Pancreas (tissue), 10 donors: Measurements from ENCODE around the gene CCDC68. TPM values are rescaled to one million over a fixed set of nuclear protein-coding genes. Genes with fewer than 3 reads are reported as not detected.

ENCODE experiments used
- ATAC-seq, 4 donors: fragments of 200-7000 bp; cut with Tn5 transposase; one replicate each; pipeline versions ENCODE4 v1.8.0 to v1.9.1; 2020; ENCODE audit warnings: mild to moderate bottlenecking in 4 of 4, moderate library complexity in 4 of 4
- DNase-seq, 6 donors: peaks; one replicate each; pipeline ENCODE4 v3.0.0-alpha.2; 2020
- FAIRE-seq: peaks from 2 replicates; lab custom pipeline; 2012; peaks lifted over from hg19 to GRCh38; lab: Jason Lieb, UNC
- H3K27ac ChIP-seq, 4 donors: fragments of 200-600 bp; sonication (generic); 1 replicate in 3 of 4; 2 replicates in 1 of 4; pipeline versions ENCODE4 v1.5.0 to v1.8.0; 2020
- H3K27me3 ChIP-seq, 4 donors: fragments of 200-600 bp; one replicate each; pipeline ENCODE4 v1.8.0; 2021
- H3K36me3 ChIP-seq, 3 donors: fragments of 200-600 bp; sonication (generic) in 1 of 3; one replicate each; pipeline versions ENCODE4 v1.5.0 to v1.8.0; 2020 to 2021
- H3K4me1 ChIP-seq, 3 donors: fragments of 200-600 bp; one replicate each; pipeline ENCODE4 v1.8.0; 2021
- H3K4me3 ChIP-seq, 4 donors: fragments of 200-600 bp; sonication (generic) in 2 of 4; one replicate each; pipeline versions ENCODE4 v1.5.0 to v1.8.0; 2020 to 2021
- H3K9me3 ChIP-seq, 4 donors: fragments of 200-600 bp; one replicate each; pipeline ENCODE4 v1.8.0; 2021
- WGBS, 2 donors: extraction: QIAGEN DNeasy Blood & Tissue Kit; methylation state at CpG; one replicate each; pipeline ENCODE4 v1.1.7; 2013; 5-methylcytosine and 5-hydroxymethylcytosine counted together
- intact Hi-C, 3 donors: fragments of 100-400 bp; cut with DNase I; formaldehyde crosslinking; loops; one replicate each; pipeline versions ENCODE4 v1.11.1 to v1.14.2; 2022
- polyA plus RNA-seq, 2 donors: library from polyadenylated mRNA; stranded (reverse); fragments of 200-250 nt; gene quantifications; one replicate each; pipeline ENCODE4 v1.2.3, GENCODE V29; 2013
- total RNA-seq, 6 donors: library from RNA; stranded (reverse); fragmentation: NEBNext Ultra II Directional in 4 of 6; extraction: Animal tissue kit (Norgen Biotek cat#: 25700) in 4 of 6; gene quantifications; one replicate each; pipeline versions ENCODE4 v1.2.1 to v1.2.4, GENCODE V29; 2021 to 2023
- TF ChIP-seq, protein P1 (sequence below), 4 donors: fragments of 200-600 bp; sonication (generic) in 3 of 4; IDR thresholded peaks; one replicate each; pipeline versions ENCODE4 v1.5.0 to v1.8.0; 2021; ENCODE audit warnings: antibody characterized with exemption in 4 of 4
- donor health status: healthy with polysubstance abuse.
- donor health status: DM: no; HTN: no; CAD: no; lungs with moderate emphysema.
- donor health status: DM: no; HTN: no; CAD: no.
- donor health status: control.
- donor health status: control.
- donor health status: Bipolar disorder and iron deficiency.
- donor health status: DM: yes; HTN: yes; CAD: no.
- donor health status: DM: no; HTN: no; CAD: no.
- donor health status: DM: no; HTN: no; CAD: no.
- donor health status: DM: yes; HTN: yes; CAD: no.

The CCDC68 gene
- total and polyA plus RNA-seq, 8 donors, result 0.79 to 5.0 (median 1.3) TPM

DNA sequence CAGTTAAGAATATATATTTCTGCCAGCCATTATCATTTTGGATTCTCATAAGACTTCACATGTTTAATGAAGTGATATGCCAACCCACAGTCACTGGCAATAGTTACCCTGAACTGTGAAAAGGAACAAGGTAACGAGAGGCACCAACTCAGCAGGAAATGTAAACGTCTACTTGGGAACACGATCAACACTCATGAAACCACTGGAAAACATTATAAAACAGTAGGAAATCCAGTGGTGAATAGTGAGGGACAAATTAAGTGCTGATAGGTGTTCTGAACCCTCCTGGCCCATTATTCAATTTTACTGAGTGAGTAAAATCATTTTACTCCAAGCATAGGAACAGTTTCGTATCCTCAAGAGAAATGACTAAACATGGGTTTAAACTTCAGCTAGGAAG lies 17.1 kb downstream of the CCDC68 start:
- Histone ChIP-seq H3K4me1 (peaks cover 5 to 20% (median 16%) of the 10 kb centered on the region in 3 donors), H3K4me3 (no peak overlapping the region), H3K9me3 (no peaks in the 10 kb centered on the region), H3K36me3 (no peaks in the 10 kb centered on the region), H3K27me3 (no peaks in the 10 kb centered on the region), H3K27ac (no peak overlapping the region)
- DNase-seq, result no peak
- no peak for FAIRE-seq
- WGBS, 2 donors, result 65 to 76% methylated on average over 4 of the region's 4 CpGs
- intact Hi-C loops, result no loop called here
- TF ChIP-seq, protein P1, sequence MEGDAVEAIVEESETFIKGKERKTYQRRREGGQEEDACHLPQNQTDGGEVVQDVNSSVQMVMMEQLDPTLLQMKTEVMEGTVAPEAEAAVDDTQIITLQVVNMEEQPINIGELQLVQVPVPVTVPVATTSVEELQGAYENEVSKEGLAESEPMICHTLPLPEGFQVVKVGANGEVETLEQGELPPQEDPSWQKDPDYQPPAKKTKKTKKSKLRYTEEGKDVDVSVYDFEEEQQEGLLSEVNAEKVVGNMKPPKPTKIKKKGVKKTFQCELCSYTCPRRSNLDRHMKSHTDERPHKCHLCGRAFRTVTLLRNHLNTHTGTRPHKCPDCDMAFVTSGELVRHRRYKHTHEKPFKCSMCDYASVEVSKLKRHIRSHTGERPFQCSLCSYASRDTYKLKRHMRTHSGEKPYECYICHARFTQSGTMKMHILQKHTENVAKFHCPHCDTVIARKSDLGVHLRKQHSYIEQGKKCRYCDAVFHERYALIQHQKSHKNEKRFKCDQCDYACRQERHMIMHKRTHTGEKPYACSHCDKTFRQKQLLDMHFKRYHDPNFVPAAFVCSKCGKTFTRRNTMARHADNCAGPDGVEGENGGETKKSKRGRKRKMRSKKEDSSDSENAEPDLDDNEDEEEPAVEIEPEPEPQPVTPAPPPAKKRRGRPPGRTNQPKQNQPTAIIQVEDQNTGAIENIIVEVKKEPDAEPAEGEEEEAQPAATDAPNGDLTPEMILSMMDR (IDR thresholded peaks at IDR 0.05), result no peak
- no peak for ATAC-seq

DNA sequence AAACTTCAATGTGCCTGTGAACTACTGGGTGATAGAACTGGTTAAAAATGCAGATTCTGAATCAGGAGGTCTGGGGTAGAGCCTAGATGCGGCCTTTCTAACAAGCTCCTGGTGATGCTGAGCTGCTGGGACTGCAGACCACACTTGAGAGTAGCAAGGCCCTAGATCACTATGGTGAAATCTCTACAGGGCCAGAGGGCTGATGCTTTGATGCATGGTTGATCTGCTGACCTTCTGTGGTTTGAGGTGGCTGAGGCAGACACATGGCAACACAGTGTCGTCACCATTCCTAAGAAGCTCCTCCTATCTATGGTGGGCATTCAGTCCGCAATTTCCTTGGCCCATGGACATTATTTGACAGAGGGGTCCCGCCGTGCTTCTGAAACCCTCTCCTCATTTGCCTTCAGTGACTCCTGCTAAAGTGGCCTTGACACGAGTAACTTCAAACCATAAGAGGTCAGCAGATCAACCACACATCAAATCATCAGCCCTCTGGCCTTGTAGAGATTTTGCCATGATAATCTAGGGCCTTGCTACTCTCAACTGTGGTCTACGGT lies 19.8 kb downstream of the CCDC68 start:
- H3K4me3 ChIP-seq, result no peak overlapping the region
- DNase-seq (no peak), FAIRE-seq (no peak), ATAC-seq (no peak)
- no peaks in the 10 kb centered on the region for H3K36me3 ChIP-seq
- H3K9me3 ChIP-seq, result no peaks in the 10 kb centered on the region
- H3K27me3 ChIP-seq, result no peaks in the 10 kb centered on the region
- intact Hi-C loops, result no loop called here
- H3K27ac ChIP-seq, result no peak overlapping the region
- WGBS, 2 donors, result 87 to 88% methylated on average over 7 of the region's 7 CpGs
- TF ChIP-seq, protein P1 (IDR thresholded peaks at IDR 0.05), result no peak
- no peaks in the 10 kb centered on the region for H3K4me1 ChIP-seq

- H3K27ac ChIP-seq, result no peak overlapping the region
- TF ChIP-seq, protein P1 (IDR thresholded peaks at IDR 0.05), result no peak
- no peak overlapping the region for H3K4me3 ChIP-seq
- no peaks in the 10 kb centered on the region for H3K36me3 ChIP-seq
- H3K27me3 ChIP-seq, result no peaks in the 10 kb centered on the region
- FAIRE-seq (no peak), DNase-seq (no peak), ATAC-seq (no peak)
- WGBS, 2 donors, result 89 to 94% methylated on average over 3 of the region's 3 CpGs
- no peaks in the 10 kb centered on the region for H3K4me1 ChIP-seq
- intact Hi-C loops, result no loop called here
- no peaks in the 10 kb centered on the region for H3K9me3 ChIP-seq
Measured at GRCh38 chr18:54938506-54938905, 20.8 kb downstream of the CCDC68 start.

DNA sequence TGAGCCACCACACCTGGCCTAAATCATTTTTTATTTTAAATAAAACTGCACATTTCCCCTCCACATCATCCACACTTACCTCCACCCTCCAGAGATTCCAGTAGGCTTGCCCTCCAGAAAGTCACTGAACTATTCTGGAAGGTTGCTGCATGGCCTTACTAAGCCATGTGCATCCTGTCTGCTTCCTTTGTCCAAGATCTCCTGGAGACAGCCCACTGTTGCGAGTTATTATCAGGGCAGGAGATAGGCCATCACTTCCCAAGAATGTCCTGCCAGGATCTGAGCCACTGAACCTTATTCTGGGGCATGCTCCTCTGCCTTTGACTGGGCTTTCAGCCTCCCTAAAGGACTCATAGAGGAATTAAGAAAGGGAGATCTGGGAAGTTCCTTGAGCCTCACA lies 26.8 kb downstream of the CCDC68 start:
- ATAC-seq (no peak), DNase-seq (no peak), FAIRE-seq (no peak)
- no peaks in the 10 kb centered on the region for H3K4me1 ChIP-seq
- no peaks in the 10 kb centered on the region for H3K9me3 ChIP-seq
- no peaks in the 10 kb centered on the region for H3K36me3 ChIP-seq
- H3K27ac ChIP-seq, result no peak overlapping the region
- 0 to 38% methylated on average over 1 of the region's 1 CpG for WGBS, 2 donors
- H3K27me3 ChIP-seq, result no peaks in the 10 kb centered on the region
- H3K4me3 ChIP-seq, result no peak overlapping the region
- TF ChIP-seq, protein P1 (IDR thresholded peaks at IDR 0.05), result no peak
- intact Hi-C loops, result no loop called here

GRCh38 chr18:54931152-54931551 lies 28.1 kb downstream of the CCDC68 start:
- no peak overlapping the region for H3K27ac ChIP-seq
- no peaks in the 10 kb centered on the region for H3K9me3 ChIP-seq
- H3K4me3 ChIP-seq, result no peak overlapping the region
- H3K27me3 ChIP-seq, result no peaks in the 10 kb centered on the region
- TF ChIP-seq, protein P1 (IDR thresholded peaks at IDR 0.05), result no peak
- intact Hi-C loops, result no loop called here
- no peak for DNase-seq
- ATAC-seq, result no peak
- no peaks in the 10 kb centered on the region for H3K36me3 ChIP-seq
- H3K4me1 ChIP-seq, result no peaks in the 10 kb centered on the region
- WGBS, 2 donors, result 91 to 94% methylated on average over 4 of the region's 4 CpGs
- no peak for FAIRE-seq
